GM10266 (cell line): ENCODE measurements around the gene SPDYE5.

ENCODE experiments used
- DNase-seq: peaks from one replicate; pipeline ENCODE4 v3.0.0; 2012; ENCODE audit errors: extremely low spot score
- TF ChIP-seq, protein P1 (sequence below): IDR thresholded peaks from 2 replicates; pipeline ENCODE4 v1.5.1; 2012; ENCODE audit warnings: mild to moderate bottlenecking, low read depth; ENCODE audit not compliant: control insufficient read depth, insufficient read depth; ENCODE audit errors: missing control alignments

The SPDYE5 gene

DNA sequence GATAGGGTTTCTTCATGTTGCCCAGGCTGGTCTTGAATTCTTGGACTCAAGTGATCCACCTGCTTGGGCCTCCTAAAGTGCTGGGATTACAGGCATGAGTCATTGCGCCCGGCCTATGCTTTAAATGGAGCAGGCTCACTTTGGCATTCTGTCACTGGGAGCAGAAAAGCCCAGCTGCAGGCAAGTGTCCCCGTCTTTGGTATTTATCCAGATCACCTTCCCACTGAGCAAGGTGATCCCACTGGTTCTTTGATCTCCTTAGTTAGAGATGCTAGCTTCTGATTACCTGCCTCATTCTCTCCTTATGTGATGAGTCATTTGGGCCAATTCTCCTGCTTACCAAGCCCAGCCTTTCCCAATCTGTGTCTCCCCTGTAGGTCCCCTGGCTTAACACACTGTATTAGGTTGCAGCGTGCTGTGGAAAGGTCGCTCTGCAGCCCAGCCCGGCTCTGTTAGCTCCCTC is 39.3 kb downstream of the SPDYE5 start:
- TF ChIP-seq, protein P1, sequence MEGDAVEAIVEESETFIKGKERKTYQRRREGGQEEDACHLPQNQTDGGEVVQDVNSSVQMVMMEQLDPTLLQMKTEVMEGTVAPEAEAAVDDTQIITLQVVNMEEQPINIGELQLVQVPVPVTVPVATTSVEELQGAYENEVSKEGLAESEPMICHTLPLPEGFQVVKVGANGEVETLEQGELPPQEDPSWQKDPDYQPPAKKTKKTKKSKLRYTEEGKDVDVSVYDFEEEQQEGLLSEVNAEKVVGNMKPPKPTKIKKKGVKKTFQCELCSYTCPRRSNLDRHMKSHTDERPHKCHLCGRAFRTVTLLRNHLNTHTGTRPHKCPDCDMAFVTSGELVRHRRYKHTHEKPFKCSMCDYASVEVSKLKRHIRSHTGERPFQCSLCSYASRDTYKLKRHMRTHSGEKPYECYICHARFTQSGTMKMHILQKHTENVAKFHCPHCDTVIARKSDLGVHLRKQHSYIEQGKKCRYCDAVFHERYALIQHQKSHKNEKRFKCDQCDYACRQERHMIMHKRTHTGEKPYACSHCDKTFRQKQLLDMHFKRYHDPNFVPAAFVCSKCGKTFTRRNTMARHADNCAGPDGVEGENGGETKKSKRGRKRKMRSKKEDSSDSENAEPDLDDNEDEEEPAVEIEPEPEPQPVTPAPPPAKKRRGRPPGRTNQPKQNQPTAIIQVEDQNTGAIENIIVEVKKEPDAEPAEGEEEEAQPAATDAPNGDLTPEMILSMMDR, result no peak
- DNase-seq, result no peak

DNA sequence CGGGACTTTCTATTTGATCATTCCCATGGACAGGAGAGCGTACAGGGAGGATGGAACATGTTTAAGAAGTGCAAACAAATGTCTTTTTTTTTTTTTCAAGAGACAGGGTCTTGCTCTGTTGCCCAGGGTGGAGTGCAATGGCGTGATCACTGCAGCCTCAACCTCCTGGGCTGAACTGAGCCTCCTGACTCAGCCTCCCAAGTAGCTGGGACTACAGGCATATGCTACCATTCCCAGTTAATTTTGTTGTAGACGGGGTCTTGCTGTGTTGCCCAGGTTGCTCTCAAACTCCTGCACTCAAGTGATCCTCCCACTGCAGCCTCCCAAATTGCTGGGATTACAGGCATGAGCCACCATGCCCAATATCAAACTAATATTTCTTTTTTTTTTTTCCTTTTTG is 40.5 kb downstream of the SPDYE5 start:
- TF ChIP-seq, protein P1, result no peak
- DNase-seq, result no peak

DNA sequence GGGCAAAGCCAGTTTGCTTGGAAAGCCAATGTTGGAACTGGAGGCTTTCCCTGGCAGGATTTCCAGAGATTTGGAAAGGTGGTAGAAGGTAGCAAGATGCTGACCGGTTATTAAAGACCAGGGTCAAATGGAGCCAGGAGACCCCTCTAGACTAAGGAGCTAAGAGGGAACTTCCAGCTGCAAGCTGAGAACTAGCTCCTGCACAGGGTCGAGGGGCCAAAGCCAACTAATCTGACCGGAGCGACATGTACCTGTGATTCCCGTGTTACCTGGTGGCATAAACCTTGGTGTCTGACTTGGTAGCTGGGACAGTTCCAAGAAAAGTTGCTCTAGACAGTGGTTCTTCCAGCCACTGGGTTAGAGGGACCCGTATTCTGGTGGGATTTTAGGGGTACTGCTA is 41.8 kb downstream of the SPDYE5 start:
- no peak for DNase-seq
- TF ChIP-seq, protein P1, result no peak

DNA sequence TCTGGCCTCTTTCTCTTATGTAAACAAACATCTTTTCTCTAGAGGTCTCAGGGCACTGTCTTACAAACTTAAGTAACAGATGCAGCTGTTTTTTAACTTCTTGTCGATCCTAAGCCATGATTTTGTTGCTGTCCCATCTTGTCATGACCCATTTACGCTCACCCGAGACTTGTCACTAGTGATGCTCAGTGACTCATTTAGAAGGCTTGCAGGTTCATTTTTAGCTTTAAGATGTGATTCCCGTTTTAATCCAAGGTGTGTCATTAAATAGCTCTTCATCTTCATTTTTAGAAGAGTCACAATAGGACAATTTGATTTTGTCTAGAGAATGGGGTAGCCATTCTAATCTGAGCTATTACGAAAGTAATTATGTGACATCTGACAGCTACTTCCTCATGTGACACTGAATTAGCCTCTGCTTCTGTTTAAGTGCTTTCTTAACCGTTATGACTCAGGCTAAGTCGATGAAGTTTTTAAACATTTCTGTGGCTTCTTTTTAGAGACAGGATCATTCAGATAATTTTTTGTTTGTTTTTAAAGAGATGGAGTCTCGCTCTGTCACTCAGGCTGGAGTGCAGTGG is 42.7 kb downstream of the SPDYE5 start:
- TF ChIP-seq, protein P1, result no peak
- peak; percentile 74 for DNase-seq

DNA sequence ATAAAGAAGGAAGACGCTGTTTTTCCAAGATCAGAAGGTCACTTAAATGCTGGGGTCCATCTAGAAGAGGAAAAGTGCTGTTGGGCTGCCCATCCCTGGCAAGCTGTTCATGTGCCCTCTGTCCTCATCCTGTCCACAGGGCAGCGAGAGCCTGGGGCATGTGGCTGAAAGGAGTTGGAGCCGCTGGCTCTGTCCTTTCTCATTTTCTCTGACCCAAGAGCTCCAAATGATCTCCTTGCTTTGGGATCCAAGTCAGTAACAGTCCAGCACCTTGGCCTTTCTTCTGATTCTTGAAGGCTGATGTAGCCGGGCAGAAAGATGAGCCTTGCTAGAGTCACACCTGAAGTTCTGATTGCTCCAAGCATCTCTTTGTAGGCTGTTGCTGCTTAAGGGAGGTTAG is 44.4 kb downstream of the SPDYE5 start:
- TF ChIP-seq, protein P1, result no peak

DNA sequence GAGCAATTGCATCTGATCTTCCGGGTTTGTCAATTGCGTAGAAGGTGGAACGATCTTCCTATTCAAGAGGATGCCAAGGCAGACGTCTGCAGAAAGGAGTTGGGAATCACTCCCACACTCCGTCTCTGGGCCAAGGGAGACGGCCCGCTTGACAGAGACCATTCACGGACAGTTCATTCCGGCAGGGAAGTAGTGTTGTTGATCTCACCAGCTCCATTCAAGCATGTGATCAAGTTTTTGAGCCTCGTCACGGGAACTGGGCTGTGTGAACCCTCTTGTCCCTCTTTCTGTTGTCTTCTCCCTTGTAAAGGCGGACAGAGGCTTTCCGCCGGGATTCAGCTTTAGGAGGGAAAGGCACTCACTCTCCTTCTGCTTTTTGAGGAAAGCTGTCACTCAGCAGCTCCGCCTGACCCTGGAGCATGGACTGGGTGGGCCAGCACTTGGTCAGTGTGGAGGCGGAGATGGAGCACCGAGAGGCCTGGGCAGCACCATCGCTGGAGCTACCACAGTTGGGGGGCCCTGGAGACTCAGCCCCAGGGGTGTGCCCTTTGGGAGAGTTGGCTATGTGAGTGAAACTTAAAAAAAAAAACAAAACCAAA is 44.9 kb downstream of the SPDYE5 start:
- TF ChIP-seq, protein P1, result no peak
- no peak for DNase-seq

More for the DNA sequence above, 44.4 kb downstream of the SPDYE5 start:
- DNase-seq, result no peak

DNA sequence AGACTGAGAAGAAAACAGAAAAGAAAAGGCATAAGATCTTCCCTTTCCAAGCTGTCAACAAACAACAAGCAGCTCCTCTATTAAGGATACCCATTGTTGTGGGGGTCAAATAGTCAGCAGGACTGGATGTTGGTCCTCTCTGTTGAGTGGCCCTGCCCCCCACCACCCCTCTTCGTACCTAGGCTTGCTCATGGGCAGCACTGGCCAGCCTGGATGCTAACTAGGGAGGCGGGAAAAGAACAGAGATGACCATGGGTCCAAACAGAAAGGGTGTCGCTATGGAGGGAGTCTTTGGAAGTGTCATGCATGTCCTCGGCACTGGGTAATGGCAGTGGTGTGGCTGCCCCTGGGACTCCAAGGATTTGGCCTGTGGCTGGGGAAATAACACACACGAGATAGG is 45.6 kb downstream of the SPDYE5 start:
- TF ChIP-seq, protein P1, result no peak
- DNase-seq, result no peak
